B cell (primary cell): ENCODE data around the gene CDK18.

Experiments
- CTCF ChIP-seq: fragments of 200-600 bp; IDR thresholded peaks from one replicate; pipeline ENCODE4 v1.8.0; 2022; ENCODE audit warnings: antibody characterized with exemption, mild to moderate bottlenecking
- EZH2 ChIP-seq: IDR thresholded peaks from 2 replicates; pipeline ENCODE4 v1.6.1; 2012; ENCODE audit warnings: borderline replicate concordance, low read depth, mild to moderate bottlenecking, moderate library complexity, low read length; ENCODE audit not compliant: insufficient read depth, poor library complexity, severe bottlenecking

GRCh38 chr1:205474571-205474970 lies 29.9 kb upstream of the CDK18 start:
- TF ChIP-seq CTCF (no peak), EZH2 (no peak)
